Measurements from ENCODE around the gene PAN2. TPM values are rescaled to one million over a fixed set of nuclear protein-coding genes. Genes with fewer than 3 reads are reported as not detected.
A peak's percentile ranks its signal among the peaks of the same experiment; 100 is the strongest.
"Not testable (repeated sequence)": the region's sequence is repeated elsewhere in the genome, so short reads cannot be mapped to it uniquely, and the experiment has no call there.

PAN2 gene
- total RNA-seq, 1 donor from 2014 or later: 93.5 TPM

- intact Hi-C loops (cut with DNase I): no loop called here
- H3K4me3 ChIP-seq: no peak overlapping the region
Observed at GRCh38 chr12:56348776-56349175, 15.0 kb upstream of the PAN2 start.

GRCh38 chr12:56347255-56347654 is 13.5 kb upstream of the PAN2 start:
- DNase-seq; ATAC-seq; intact Hi-C loops (cut with DNase I); H3K4me1 ChIP-seq; H3K9me3 ChIP-seq; H3K4me3 ChIP-seq; H3K27me3 ChIP-seq (ENCODE audit: low read depth); H3K27ac ChIP-seq: not testable (repeated sequence)
- peaks cover 100% of the 10 kb centered on the region for H3K36me3 ChIP-seq

More at GRCh38 chr12:56348776-56349175, 15.0 kb upstream of the PAN2 start:
- H3K36me3 ChIP-seq: peaks cover 100% of the 10 kb centered on the region
- no peaks in the 10 kb centered on the region for H3K9me3 ChIP-seq
- no peaks in the 10 kb centered on the region for H3K27me3 ChIP-seq (ENCODE audit: low read depth)
- no peak for DNase-seq
- TF ChIP-seq CTCF (IDR thresholded peaks at IDR 0.05): no peak
- no peak for ATAC-seq
- H3K27ac ChIP-seq: no peak overlapping the region
- H3K4me1 ChIP-seq: no peaks in the 10 kb centered on the region

GRCh38 chr12:56346675-56347074 is 12.9 kb upstream of the PAN2 start:
- peaks cover 99% of the 10 kb centered on the region for H3K36me3 ChIP-seq
- peak in 1 of 2 donors; percentile 19 for ATAC-seq
- no peak for TF ChIP-seq CTCF (IDR thresholded peaks at IDR 0.05)
- no peaks in the 10 kb centered on the region for H3K27me3 ChIP-seq (ENCODE audit: low read depth)
- H3K27ac ChIP-seq: no peak overlapping the region
- no peak for DNase-seq
- H3K9me3 ChIP-seq: no peaks in the 10 kb centered on the region
- no peaks in the 10 kb centered on the region for H3K4me1 ChIP-seq
- intact Hi-C loops (cut with DNase I): no loop called here
- H3K4me3 ChIP-seq: no peak overlapping the region

GRCh38 chr12:56342290-56342689 is 8.5 kb upstream of the PAN2 start:
- ATAC-seq; H3K4me3 ChIP-seq; DNase-seq; H3K27ac ChIP-seq; H3K27me3 ChIP-seq (ENCODE audit: low read depth); H3K9me3 ChIP-seq; intact Hi-C loops (cut with DNase I): not testable (repeated sequence)
- Histone ChIP-seq H3K36me3 (peaks cover 60% of the 10 kb centered on the region), H3K4me1 (peaks cover 18% of the 10 kb centered on the region)

GRCh38 chr12:56341616-56342015 is 7.8 kb upstream of the PAN2 start:
- Histone ChIP-seq H3K9me3 (no peaks in the 10 kb centered on the region), H3K27ac (no peak overlapping the region)
- no peak for TF ChIP-seq CTCF (IDR thresholded peaks at IDR 0.05)

GRCh38 chr12:56339158-56339422 is 5.3 kb upstream of the PAN2 start:
- H3K27ac ChIP-seq: peak overlapping the region; percentile 59
- intact Hi-C loops (cut with DNase I): no loop called here
- no peak for DNase-seq
- peaks cover 28% of the 10 kb centered on the region for H3K36me3 ChIP-seq
- no peak for TF ChIP-seq CTCF (IDR thresholded peaks at IDR 0.05)
- H3K4me1 ChIP-seq: peaks cover 24% of the 10 kb centered on the region
- no peaks in the 10 kb centered on the region for H3K9me3 ChIP-seq
- no peak for ATAC-seq
- no peak overlapping the region for H3K4me3 ChIP-seq
- no peaks in the 10 kb centered on the region for H3K27me3 ChIP-seq (ENCODE audit: low read depth)

More at GRCh38 chr12:56341616-56342015, 7.8 kb upstream of the PAN2 start:
- no peak overlapping the region for H3K4me3 ChIP-seq
- no peaks in the 10 kb centered on the region for H3K27me3 ChIP-seq (ENCODE audit: low read depth)
- intact Hi-C loops (cut with DNase I): no loop called here
- no peak for ATAC-seq
- peaks cover 53% of the 10 kb centered on the region for H3K36me3 ChIP-seq
- DNase-seq: no peak
- H3K4me1 ChIP-seq: peaks cover 18% of the 10 kb centered on the region
